Stimulated activated CD4-positive, alpha-beta T cell treated with anti-CD3 and anti-CD28 coated beads, TNF-alpha, amount 100 ng/mL, for 24 hours (primary cell): ENCODE data around the gene TLR4.

Experiments
- DNase-seq, 3 experiments: peaks; one replicate each; pipeline ENCODE4 v3.0.0-alpha.2; 2020; ENCODE audit warnings: low read depth in 3 of 3

Gene TLR4

GRCh38 chr9:117704024-117704575, at the start of gene TLR4:
Gene TLR4, plus strand, starts transcription at chr9:117704403. Its CDS starts 70 bp downstream, at chr9:117704473.
- no peak for DNase-seq

GRCh38 chr9:117656002-117656401, 48.2 kb upstream of the TLR4 start:
- no peak for DNase-seq

GRCh38 chr9:117662651-117663050, 41.6 kb upstream of the TLR4 start:
- no peak for DNase-seq

- DNase-seq, result no peak
Observed at GRCh38 chr9:117664419-117664818, 39.8 kb upstream of the TLR4 start.

GRCh38 chr9:117665601-117666385, 38.4 kb upstream of the TLR4 start:
- no peak for DNase-seq

- DNase-seq, result no peak
Observed at GRCh38 chr9:117671468-117671867, 32.7 kb upstream of the TLR4 start.

- no peak for DNase-seq
Observed at GRCh38 chr9:117672369-117672768, 31.8 kb upstream of the TLR4 start.

- no peak for DNase-seq
Observed at GRCh38 chr9:117677572-117677971, 26.6 kb upstream of the TLR4 start.

- DNase-seq, result no peak
Observed at GRCh38 chr9:117678871-117679270, 25.3 kb upstream of the TLR4 start.

GRCh38 chr9:117679416-117679815, 24.8 kb upstream of the TLR4 start:
- no peak for DNase-seq

GRCh38 chr9:117681888-117682287, 22.3 kb upstream of the TLR4 start:
- no peak for DNase-seq

GRCh38 chr9:117682955-117683710, 21.1 kb upstream of the TLR4 start:
- no peak for DNase-seq

GRCh38 chr9:117687532-117687931, 16.7 kb upstream of the TLR4 start:
- no peak for DNase-seq

GRCh38 chr9:117691367-117691766, 12.8 kb upstream of the TLR4 start:
- no peak for DNase-seq

- no peak for DNase-seq
Observed at GRCh38 chr9:117696154-117696553, 8.0 kb upstream of the TLR4 start.

- DNase-seq, result no peak
Observed at GRCh38 chr9:117697046-117697445, 7.2 kb upstream of the TLR4 start.

GRCh38 chr9:117703537-117703936, 666 bp upstream of the TLR4 start:
- DNase-seq, result no peak

GRCh38 chr9:117704597-117704996, 394 bp downstream of the TLR4 start:
- DNase-seq, result no peak

- no peak for DNase-seq
Observed at GRCh38 chr9:117705386-117705785, 1.2 kb downstream of the TLR4 start.

- DNase-seq, result no peak
Observed at GRCh38 chr9:117706421-117707116, 2.4 kb downstream of the TLR4 start.

GRCh38 chr9:117707561-117707960, 3.4 kb downstream of the TLR4 start:
- DNase-seq, result no peak

GRCh38 chr9:117709936-117710335, 5.7 kb downstream of the TLR4 start:
- no peak for DNase-seq
